ENCODE results near the gene FOXO1. TPM values are rescaled to one million over a fixed set of nuclear protein-coding genes. Genes with fewer than 3 reads are reported as not detected.

FOXO1 gene
- polyA plus RNA-seq, 1 experiment = 5.3 TPM

DNA sequence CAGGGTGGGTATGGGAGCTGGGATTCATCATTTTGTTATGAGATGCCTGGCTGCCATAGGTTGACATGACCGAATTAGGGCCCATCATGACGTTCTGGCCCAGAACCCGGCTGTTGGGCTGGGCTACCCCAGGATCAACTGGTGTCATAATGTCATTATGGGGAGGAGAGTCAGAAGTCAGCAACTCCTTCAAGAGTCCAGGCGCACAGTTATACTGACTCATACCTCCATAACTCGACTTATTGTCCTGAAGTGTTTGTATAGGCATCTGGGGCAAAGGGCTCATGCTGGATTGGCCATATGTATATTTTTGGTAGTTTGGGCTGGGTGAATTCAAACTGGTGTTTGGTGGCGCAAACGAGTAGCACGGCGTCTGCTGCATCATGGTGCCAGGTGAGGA is 106.5 kb downstream of the FOXO1 start:
- TF ChIP-seq, protein P1, sequence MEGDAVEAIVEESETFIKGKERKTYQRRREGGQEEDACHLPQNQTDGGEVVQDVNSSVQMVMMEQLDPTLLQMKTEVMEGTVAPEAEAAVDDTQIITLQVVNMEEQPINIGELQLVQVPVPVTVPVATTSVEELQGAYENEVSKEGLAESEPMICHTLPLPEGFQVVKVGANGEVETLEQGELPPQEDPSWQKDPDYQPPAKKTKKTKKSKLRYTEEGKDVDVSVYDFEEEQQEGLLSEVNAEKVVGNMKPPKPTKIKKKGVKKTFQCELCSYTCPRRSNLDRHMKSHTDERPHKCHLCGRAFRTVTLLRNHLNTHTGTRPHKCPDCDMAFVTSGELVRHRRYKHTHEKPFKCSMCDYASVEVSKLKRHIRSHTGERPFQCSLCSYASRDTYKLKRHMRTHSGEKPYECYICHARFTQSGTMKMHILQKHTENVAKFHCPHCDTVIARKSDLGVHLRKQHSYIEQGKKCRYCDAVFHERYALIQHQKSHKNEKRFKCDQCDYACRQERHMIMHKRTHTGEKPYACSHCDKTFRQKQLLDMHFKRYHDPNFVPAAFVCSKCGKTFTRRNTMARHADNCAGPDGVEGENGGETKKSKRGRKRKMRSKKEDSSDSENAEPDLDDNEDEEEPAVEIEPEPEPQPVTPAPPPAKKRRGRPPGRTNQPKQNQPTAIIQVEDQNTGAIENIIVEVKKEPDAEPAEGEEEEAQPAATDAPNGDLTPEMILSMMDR (IDR thresholded peaks at IDR 0.05; ENCODE audit: insufficient read depth, low read depth, low read length) = no peak
- no peak for DNase-seq (ENCODE audit: low read depth)
- POLR2A ChIA-PET = no interaction called here
- no peaks in the 10 kb centered on the region for H3K27me3 ChIP-seq (ENCODE audit: control insufficient read depth, insufficient read depth, low read length)
- CTCF ChIA-PET = no interaction called here
- H3K4me3 ChIP-seq (ENCODE audit: low read depth, low read length) = no peak overlapping the region
- no peaks in the 10 kb centered on the region; the same call in 1 of the 2 replicates for H3K36me3 ChIP-seq (ENCODE audit: control insufficient read depth, insufficient read depth, low read length)

DNA sequence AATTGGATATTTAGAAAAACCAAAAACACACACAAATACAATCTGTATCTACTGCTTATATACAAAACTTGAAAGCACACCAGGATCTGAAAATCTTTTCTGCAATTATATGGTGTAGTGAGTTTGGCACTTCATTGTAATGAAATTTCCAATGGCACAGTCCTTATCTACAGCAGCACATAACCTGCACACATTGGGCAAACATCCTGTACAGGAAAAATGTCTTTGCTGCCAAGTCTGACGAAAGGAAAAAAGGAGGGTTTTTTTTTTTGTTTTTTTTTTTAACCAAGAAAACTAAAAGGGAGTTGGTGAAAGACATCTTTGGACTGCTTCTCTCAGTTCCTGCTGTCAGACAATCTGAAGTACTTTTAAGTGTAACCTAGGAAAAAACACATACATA is 107.8 kb downstream of the FOXO1 start:
- CTCF ChIA-PET = no interaction called here
- POLR2A ChIA-PET = no interaction called here
- no peaks in the 10 kb centered on the region for H3K27me3 ChIP-seq (ENCODE audit: control insufficient read depth, insufficient read depth, low read length)
- TF ChIP-seq, protein P1 (IDR thresholded peaks at IDR 0.05; ENCODE audit: insufficient read depth, low read depth, low read length) = no peak
- H3K36me3 ChIP-seq (ENCODE audit: control insufficient read depth, insufficient read depth, low read length) = no peaks in the 10 kb centered on the region; the same call in 1 of the 2 replicates
- H3K4me3 ChIP-seq (ENCODE audit: low read depth, low read length) = no peak overlapping the region
- no peak for DNase-seq (ENCODE audit: low read depth)

DNA sequence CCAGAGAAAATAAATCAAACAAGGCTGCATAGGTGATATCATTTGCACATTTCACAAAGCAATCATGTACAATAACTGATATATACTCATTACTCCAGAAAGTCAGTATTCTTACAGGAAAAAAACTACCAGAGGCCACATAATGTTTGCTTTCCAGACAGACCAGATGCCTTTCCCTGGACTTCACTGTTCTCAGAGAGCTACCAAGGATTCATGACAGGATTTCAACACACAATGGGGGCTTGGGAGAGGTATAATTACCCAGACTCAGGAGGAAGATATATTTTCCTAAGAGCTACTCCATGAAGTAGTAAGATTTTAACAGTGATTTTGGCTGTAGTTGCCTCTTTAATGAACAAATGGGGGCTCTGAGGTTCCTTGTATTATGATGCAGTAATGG is 110.0 kb downstream of the FOXO1 start:
- CTCF ChIA-PET = interaction anchor here (0.6 to 1.0 kb wide), 2 partner anchors 10 to 149 kb away, joined by 3 read pairs; no protein-coding TSS in a partner anchor
- POLR2A ChIA-PET = no interaction called here

DNA sequence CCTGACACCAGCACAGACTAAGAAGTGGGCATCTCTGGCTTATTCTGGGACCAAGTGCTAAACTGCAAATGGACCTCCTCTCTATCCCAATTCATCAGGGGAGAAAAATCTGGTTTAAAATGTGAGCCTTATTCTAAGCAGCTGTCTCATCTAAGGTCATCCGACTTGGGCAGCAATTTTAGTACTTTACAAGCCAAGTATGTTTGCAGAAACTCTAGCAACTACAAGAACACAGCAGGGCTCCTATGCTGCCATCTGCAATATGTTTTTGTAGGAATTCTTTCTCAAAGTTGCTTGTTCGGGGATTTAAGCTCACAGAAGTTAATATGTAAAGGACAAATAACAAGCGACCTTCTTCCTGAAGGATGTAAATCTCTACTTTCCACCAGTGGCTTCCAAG is 113.1 kb downstream of the FOXO1 start:
- H3K27me3 ChIP-seq (ENCODE audit: control insufficient read depth, insufficient read depth, low read length) = no peaks in the 10 kb centered on the region
- POLR2A ChIA-PET = no interaction called here
- H3K4me3 ChIP-seq (ENCODE audit: low read depth, low read length) = no peak overlapping the region
- DNase-seq (ENCODE audit: low read depth) = no peak
- no peaks in the 10 kb centered on the region for H3K36me3 ChIP-seq (ENCODE audit: control insufficient read depth, insufficient read depth, low read length)
- TF ChIP-seq, protein P1 (IDR thresholded peaks at IDR 0.05; ENCODE audit: insufficient read depth, low read depth, low read length) = no peak
- CTCF ChIA-PET = no interaction called here

More for the DNA sequence above, 110.0 kb downstream of the FOXO1 start:
- no peak for DNase-seq (ENCODE audit: low read depth)
- no peaks in the 10 kb centered on the region for H3K27me3 ChIP-seq (ENCODE audit: control insufficient read depth, insufficient read depth, low read length)
- TF ChIP-seq, protein P1 (IDR thresholded peaks at IDR 0.05; ENCODE audit: insufficient read depth, low read depth, low read length) = no peak
- no peak overlapping the region for H3K4me3 ChIP-seq (ENCODE audit: low read depth, low read length)
- no peaks in the 10 kb centered on the region; the same call in 1 of the 2 replicates for H3K36me3 ChIP-seq (ENCODE audit: control insufficient read depth, insufficient read depth, low read length)

DNA sequence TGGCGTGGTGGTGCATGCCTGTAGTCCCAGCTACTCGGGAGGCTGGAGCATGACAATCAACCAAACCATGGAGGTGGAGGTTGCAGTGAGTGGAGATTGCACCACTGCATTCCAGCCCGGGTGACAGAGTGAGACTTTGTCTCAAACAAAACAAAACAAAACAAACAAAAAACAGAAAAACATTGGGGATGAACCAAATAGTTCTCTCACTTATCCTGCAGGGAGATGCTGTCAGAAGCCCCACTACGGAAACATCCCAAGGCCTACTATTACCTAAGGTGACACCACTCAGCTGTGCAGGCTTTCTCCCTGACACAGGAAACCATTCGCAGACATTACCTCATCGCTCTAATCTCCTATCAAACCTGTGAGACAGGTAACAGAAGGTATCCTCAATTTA is 113.5 kb downstream of the FOXO1 start:
- CTCF ChIA-PET = no interaction called here
- POLR2A ChIA-PET = no interaction called here

More for the DNA sequence above, 113.5 kb downstream of the FOXO1 start:
- no peak overlapping the region for H3K4me3 ChIP-seq (ENCODE audit: low read depth, low read length)
- no peaks in the 10 kb centered on the region for H3K27me3 ChIP-seq (ENCODE audit: control insufficient read depth, insufficient read depth, low read length)
- TF ChIP-seq, protein P1 (IDR thresholded peaks at IDR 0.05; ENCODE audit: insufficient read depth, low read depth, low read length) = no peak
- DNase-seq (ENCODE audit: low read depth) = no peak
- H3K36me3 ChIP-seq (ENCODE audit: control insufficient read depth, insufficient read depth, low read length) = no peaks in the 10 kb centered on the region

Data from BJ (cell line).